RWPE1 (cell line): ENCODE measurements around the gene ZBTB4.

Experiments used
- CTCF ChIA-PET: fragments of 350-600 bp; sonication (Branson Sonifier 250); formaldehyde crosslinking; extraction: SDS; loops from one replicate; lab custom pipeline; 2021; lab: Yijun Ruan, JAX
- POLR2A ChIA-PET: fragments of 400-600 bp; formaldehyde crosslinking; extraction: SDS; loops from one replicate; lab custom pipeline; 2020; ENCODE audit warnings: antibody characterized with exemption; ENCODE audit not compliant: low non-redundant PET; lab: Yijun Ruan, JAX
- DNase-seq: peaks from one replicate; pipeline ENCODE4 v3.0.0; 2012; ENCODE audit warnings: low spot score
- H3K27ac ChIP-seq: fragments of 450-650 bp; 2 replicates; pipeline ENCODE4 v1.5.1; 2017
- CTCF ChIP-seq: fragments of 450-650 bp; conservative IDR thresholded peaks from 2 replicates; pipeline ENCODE4 v1.5.1; 2017; ENCODE audit warnings: low read depth, mild to moderate bottlenecking

The ZBTB4 gene

GRCh38 chr17:7497228-7497627 lies 17.8 kb upstream of the ZBTB4 start:
- peak overlapping the region; percentile 9; the same call in 1 of the 2 replicates for H3K27ac ChIP-seq
- ChIA-PET CTCF (no interaction called here), POLR2A (no interaction called here)
- no peak for TF ChIP-seq CTCF
- no peak for DNase-seq

GRCh38 chr17:7496470-7497183 lies 17.2 kb upstream of the ZBTB4 start:
- POLR2A ChIA-PET, result no interaction called here
- no peak for TF ChIP-seq CTCF
- DNase-seq, result no peak
- peak overlapping the region; percentile 9 for H3K27ac ChIP-seq
- CTCF ChIA-PET, result no interaction called here

DNA sequence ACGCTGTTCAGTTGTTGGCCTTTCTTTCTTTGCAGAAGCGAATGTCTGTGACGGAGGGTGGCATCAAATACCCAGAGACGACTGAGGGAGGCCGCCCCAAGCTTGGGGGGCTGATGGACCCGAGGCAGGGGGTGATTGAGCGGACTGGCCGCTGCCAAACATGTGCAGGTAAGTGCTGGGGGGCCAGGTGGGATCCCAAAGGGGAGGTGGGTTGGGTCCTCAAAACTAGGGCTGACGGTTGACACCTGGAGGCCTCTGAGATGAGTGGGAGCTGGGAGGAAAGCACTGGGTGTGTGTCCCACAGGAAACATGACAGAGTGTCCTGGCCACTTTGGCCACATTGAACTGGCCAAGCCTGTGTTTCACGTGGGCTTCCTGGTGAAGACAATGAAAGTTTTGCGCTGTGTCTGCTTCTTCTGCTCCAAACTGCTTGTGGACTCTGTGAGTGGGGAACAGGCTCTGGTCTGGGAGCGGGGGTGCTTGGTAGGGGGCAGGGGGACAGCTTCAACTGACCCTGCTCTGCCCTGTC lies 16.5 kb upstream of the ZBTB4 start:
- ChIA-PET POLR2A (no interaction called here), CTCF (interaction anchor here (0.7 kb wide), 1 partner anchor 66 kb away, joined by 3 read pairs; the partner anchor contains the start of gene SENP3)
- peak overlapping the region; percentile 9 for H3K27ac ChIP-seq
- TF ChIP-seq CTCF, result no peak
- no peak for DNase-seq

DNA sequence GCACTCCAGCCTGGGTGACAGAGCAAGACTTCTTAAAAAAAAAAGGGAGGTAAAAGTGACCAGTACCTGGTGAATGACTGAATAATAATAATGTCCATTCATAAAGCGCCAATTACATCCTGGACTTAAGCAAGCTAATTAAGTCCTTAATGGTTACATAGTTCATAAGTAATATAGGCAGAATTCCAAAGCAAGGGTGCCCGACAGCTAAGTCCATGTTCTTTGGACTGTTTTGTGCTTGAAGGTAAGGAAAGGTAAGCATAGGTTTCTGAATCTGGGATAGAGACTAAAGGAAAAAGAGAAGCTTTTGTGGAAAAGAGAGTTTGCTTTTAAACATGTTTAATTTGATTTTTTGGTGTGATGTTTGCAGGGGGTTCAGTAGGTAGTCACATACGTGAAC lies 14.5 kb upstream of the ZBTB4 start:
- no peak for DNase-seq
- POLR2A ChIA-PET, result interaction anchor here (0.8 kb wide), 1 partner anchor 67 kb away, joined by 4 read pairs; no protein-coding TSS in a partner anchor
- CTCF ChIA-PET, result interaction anchor here (0.6 kb wide), 1 partner anchor 19 kb away, joined by 3 read pairs; no protein-coding TSS in a partner anchor
- no peak for TF ChIP-seq CTCF
- H3K27ac ChIP-seq, result no peak overlapping the region

GRCh38 chr17:7491583-7491982 lies 12.2 kb upstream of the ZBTB4 start:
- CTCF ChIA-PET, result interaction anchor here (1.1 kb wide), 1 partner anchor 69 kb away, joined by 6 read pairs; no protein-coding TSS in a partner anchor
- no peak overlapping the region for H3K27ac ChIP-seq
- no peak for TF ChIP-seq CTCF
- DNase-seq, result no peak
- POLR2A ChIA-PET, result interaction anchor here (0.7 kb wide), 1 partner anchor 34 kb away, joined by 3 read pairs; no protein-coding TSS in a partner anchor

DNA sequence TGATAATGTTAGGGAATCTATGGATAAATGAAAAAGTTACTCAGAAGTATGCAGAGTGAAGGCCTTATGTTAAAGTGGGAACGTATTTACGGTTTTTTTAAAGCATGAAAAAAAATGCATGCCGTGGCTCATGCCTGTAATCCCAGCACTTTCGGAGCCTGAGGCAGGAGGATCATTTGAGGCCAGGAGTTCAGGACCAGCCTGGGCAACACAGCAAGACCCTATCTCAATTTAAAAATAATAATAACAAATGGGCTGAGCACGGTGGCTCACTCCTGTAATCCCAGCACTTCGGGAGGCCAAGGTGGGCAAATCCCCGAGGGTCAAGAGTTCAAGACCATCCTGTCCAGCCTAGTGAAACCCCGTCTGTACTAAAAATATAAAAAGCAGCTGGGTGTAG lies 10.7 kb upstream of the ZBTB4 start:
- TF ChIP-seq CTCF, result no peak
- no peak overlapping the region for H3K27ac ChIP-seq
- no peak for DNase-seq
- ChIA-PET CTCF (interaction anchor here (0.6 kb wide), 2 partner anchors 24 to 62 kb away, joined by 3 to 5 read pairs; partner anchors contain the start of gene SPEM3), POLR2A (no interaction called here)
